ENCODE measurements around the gene CRAMP1. TPM values are rescaled to one million over a fixed set of nuclear protein-coding genes. Genes with fewer than 3 reads are reported as not detected.
A peak's percentile ranks its signal among the peaks of the same experiment; 100 is the strongest.
"Not testable (repeated sequence)": the region's sequence is repeated elsewhere in the genome, so short reads cannot be mapped to it uniquely, and the experiment has no call there.

Gene CRAMP1
- total RNA-seq, 1 donor from 2014 or later: 8.4 TPM

GRCh38 chr16:1595511-1595910 lies 16.6 kb upstream of the CRAMP1 start:
- not testable (repeated sequence) for DNase-seq (ENCODE audit: low read depth)

- no peak for DNase-seq (ENCODE audit: low read depth)
These were observed 15.6 kb upstream of the CRAMP1 start for GRCh38 chr16:1596516-1596915.

GRCh38 chr16:1597154-1597553 lies 15.0 kb upstream of the CRAMP1 start:
- no peak for DNase-seq (ENCODE audit: low read depth)

- no peak for DNase-seq (ENCODE audit: low read depth)
These were observed 11.1 kb upstream of the CRAMP1 start for GRCh38 chr16:1601031-1601430.

GRCh38 chr16:1601489-1601888 lies 10.7 kb upstream of the CRAMP1 start:
- DNase-seq (ENCODE audit: low read depth): no peak

GRCh38 chr16:1602285-1602684 lies 9.9 kb upstream of the CRAMP1 start:
- DNase-seq (ENCODE audit: low read depth): no peak

GRCh38 chr16:1606774-1607173 lies 5.4 kb upstream of the CRAMP1 start:
- no peak for DNase-seq (ENCODE audit: low read depth)

- no peak for DNase-seq (ENCODE audit: low read depth)
These were observed 4.2 kb upstream of the CRAMP1 start for GRCh38 chr16:1607971-1608370.

GRCh38 chr16:1610071-1610898 lies 1.9 kb upstream of the CRAMP1 start:
- DNase-seq (ENCODE audit: low read depth): peak; percentile 85

GRCh38 chr16:1610899-1611632 lies 1.1 kb upstream of the CRAMP1 start:
- DNase-seq (ENCODE audit: low read depth): no peak

GRCh38 chr16:1613211-1613622 lies 1.1 kb downstream of the CRAMP1 start:
- no peak for DNase-seq (ENCODE audit: low read depth)

GRCh38 chr16:1613728-1614455 lies 1.7 kb downstream of the CRAMP1 start:
- DNase-seq (ENCODE audit: low read depth): peak; percentile 5

GRCh38 chr16:1614456-1615102 lies 2.4 kb downstream of the CRAMP1 start:
- DNase-seq (ENCODE audit: low read depth): peak; percentile 46

GRCh38 chr16:1615761-1616160 lies 3.6 kb downstream of the CRAMP1 start:
- no peak for DNase-seq (ENCODE audit: low read depth)

- DNase-seq (ENCODE audit: low read depth): no peak
These were observed 7.8 kb downstream of the CRAMP1 start for GRCh38 chr16:1619976-1620375.

- DNase-seq (ENCODE audit: low read depth): no peak
These were observed 8.2 kb downstream of the CRAMP1 start for GRCh38 chr16:1620391-1620790.

GRCh38 chr16:1621851-1622250 lies 9.7 kb downstream of the CRAMP1 start:
- DNase-seq (ENCODE audit: low read depth): no peak

- no peak for DNase-seq (ENCODE audit: low read depth)
These were observed 14.2 kb downstream of the CRAMP1 start for GRCh38 chr16:1626327-1626726.

- DNase-seq (ENCODE audit: low read depth): no peak
These were observed 14.6 kb downstream of the CRAMP1 start for GRCh38 chr16:1626776-1627175.

- no peak for DNase-seq (ENCODE audit: low read depth)
These were observed 18.5 kb downstream of the CRAMP1 start for GRCh38 chr16:1630450-1631213.

GRCh38 chr16:1631230-1631629 lies 19.1 kb downstream of the CRAMP1 start:
- no peak for DNase-seq (ENCODE audit: low read depth)

Data from myocyte (in vitro differentiated cells).